ENCODE measurements around the gene CASP4. TPM values are rescaled to one million over a fixed set of nuclear protein-coding genes. Genes with fewer than 3 reads are reported as not detected.

CASP4 gene
- total and polyA plus RNA-seq, 9 of the 15 experiments (the other 6 are each of a cell fraction or from before 2014, with no cell fraction given), result 0.15 to 0.42 (median 0.27) TPM; not detected in 1

DNA sequence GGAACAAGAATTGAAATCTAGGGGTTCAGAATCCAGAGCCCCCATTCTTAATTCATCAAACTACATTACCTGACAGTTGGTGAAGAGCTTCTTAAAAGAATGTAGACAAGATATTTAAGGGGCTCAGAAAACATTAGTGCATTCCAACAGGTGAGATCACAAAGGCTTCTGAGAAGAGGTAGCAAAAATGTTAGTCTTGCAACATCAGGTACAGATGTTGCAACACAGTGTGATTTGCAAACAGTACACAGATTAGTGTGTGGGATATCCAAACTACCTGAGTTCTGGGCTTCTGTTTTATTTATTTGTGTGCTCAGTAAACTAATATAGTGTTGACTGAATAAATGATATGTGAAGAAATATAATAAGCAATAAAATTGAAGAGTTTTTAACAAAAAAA lies 11.8 kb downstream of the CASP4 start:
- Histone ChIP-seq H3K4me1 (replicated peaks in 1 of 2; ENCODE audit: control insufficient read depth in 2 of 2, insufficient read depth in 2 of 2, low read length in 2 of 2) (no peaks in the 10 kb centered on the region), H3K9me3 (replicated peaks; ENCODE audit: control insufficient read depth, insufficient read depth, low read depth, low read length) (no peaks in the 10 kb centered on the region), H3K9ac (ENCODE audit: insufficient read depth in 1 of 2, low read depth in 2 of 2, low read length in 2 of 2) (no peak overlapping the region), H2AFZ (ENCODE audit: low read depth, low read length) (no peak overlapping the region), H3K4me2 (ENCODE audit: insufficient read depth, low read length) (no peak overlapping the region), H3K79me2 (ENCODE audit: control insufficient read depth, insufficient read depth, low read length) (no peaks in the 10 kb centered on the region), H3K27me3 (ENCODE audit: control insufficient read depth in 2 of 2, insufficient read depth in 2 of 2, low read length in 2 of 2) (no peaks in the 10 kb centered on the region), H3K36me3 (ENCODE audit: control insufficient read depth, insufficient read depth, low read length) (no peaks in the 10 kb centered on the region), H4K20me1 (replicated peaks; ENCODE audit: control insufficient read depth, insufficient read depth, low read length) (no peaks in the 10 kb centered on the region), H3K4me3 (no peak overlapping the region), H3K9me1 (ENCODE audit: control insufficient read depth, insufficient read depth, low read length) (no peaks in the 10 kb centered on the region), H3K27ac (ENCODE audit: extremely low read depth, low read depth, low read length) (no peak overlapping the region)
- in situ Hi-C loops (cut with MboI), result no loop called here
- BruUV-seq (replicated peaks), result no TSS peak
- FAIRE-seq (no peak), ATAC-seq (no peak), DNase-seq (ENCODE audit: extremely low read depth in 1 of 4, low spot score in 3 of 4) (no peak)
- intact Hi-C loops (cut with micrococcal nuclease), result no loop called here
- ChIA-PET POLR2A (no interaction called here), CTCF (ENCODE audit: low intra/inter-chr PET ratio) (no interaction called here)
- TF ChIP-seq DNMT1 (IDR thresholded peaks at IDR 0.05) (no peak), CTCF (IDR thresholded peaks at IDR 0.05 in 2 of 3, conservative IDR thresholded peaks at IDR 0.05 in 1 of 3; ENCODE audit: insufficient read depth in 2 of 3, low read depth in 1 of 3, low read length in 3 of 3) (no peak), CEBPG (CRISPR knock-in tag; IDR thresholded peaks at IDR 0.05) (0 out of 2 replicates have a peak, but pooled peaks have one; percentile 14), CEBPG (tag; conservative IDR thresholded peaks at IDR 0.05 in 1 of 2, IDR thresholded peaks at IDR 0.05 in 1 of 2) (peak; percentile 51 to 91), ZNF134 (CRISPR knock-in tag; conservative IDR thresholded peaks at IDR 0.05) (no peak), PHTF2 (CRISPR knock-in tag; IDR thresholded peaks at IDR 0.05) (no peak), CEBPB (tag; IDR thresholded peaks at IDR 0.05) (peak; percentile 64)

Measured in K562 (cell line).